Measurements from ENCODE around the gene CGB1. TPM values are rescaled to one million over a fixed set of nuclear protein-coding genes. Genes with fewer than 3 reads are reported as not detected.

The CGB1 gene
- total and polyA plus RNA-seq, 9 of the 15 experiments (the other 6 are each of a cell fraction or from before 2014, with no cell fraction given): not detected

DNA sequence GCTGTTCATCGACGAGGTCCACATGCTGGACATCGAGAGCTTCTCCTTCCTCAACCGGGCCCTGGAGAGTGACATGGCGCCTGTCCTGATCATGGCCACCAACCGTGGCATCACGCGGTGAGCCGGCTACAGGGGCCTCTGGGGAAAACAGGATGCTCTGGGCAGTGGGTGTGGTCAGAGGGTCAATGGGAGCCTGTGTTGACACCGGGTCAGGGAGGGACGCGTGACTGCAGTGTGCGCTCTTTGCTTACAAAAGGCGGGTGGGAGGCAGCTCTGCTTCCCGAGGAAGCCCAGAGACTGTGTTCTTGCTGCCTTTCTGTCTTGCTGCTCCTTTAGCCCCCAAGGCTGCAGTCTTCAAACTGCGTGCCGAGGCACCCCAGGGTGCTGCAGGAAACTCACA is 25.5 kb downstream of the CGB1 start:
- Histone ChIP-seq H3K79me2 (ENCODE audit: control insufficient read depth, insufficient read depth, low read length) (no peaks in the 10 kb centered on the region), H3K9me1 (ENCODE audit: control insufficient read depth, insufficient read depth, low read length) (peaks cover 3% of the 10 kb centered on the region), H3K27ac (ENCODE audit: extremely low read depth, low read depth, low read length) (no peak overlapping the region), H3K4me3 (no peak overlapping the region), H3K4me2 (ENCODE audit: insufficient read depth, low read length) (no peak overlapping the region), H3K9ac (ENCODE audit: insufficient read depth in 1 of 2, low read depth in 2 of 2, low read length in 2 of 2) (no peak overlapping the region), H3K36me3 (ENCODE audit: control insufficient read depth, insufficient read depth, low read length) (peaks cover 84% of the 10 kb centered on the region), H3K4me1 (replicated peaks in 1 of 2; ENCODE audit: control insufficient read depth in 2 of 2, insufficient read depth in 2 of 2, low read length in 2 of 2) (peaks cover 0 to 18% of the 10 kb centered on the region in 2 experiments; a peak in 2 of 5 replicates), H4K20me1 (replicated peaks; ENCODE audit: control insufficient read depth, insufficient read depth, low read length) (0 out of 2 replicates have a peak, but pooled peaks cover 3% of the 10 kb centered on the region), H2AFZ (ENCODE audit: low read depth, low read length) (no peak overlapping the region), H3K9me3 (replicated peaks; ENCODE audit: control insufficient read depth, insufficient read depth, low read depth, low read length) (no peaks in the 10 kb centered on the region), H3K27me3 (ENCODE audit: control insufficient read depth in 2 of 2, insufficient read depth in 2 of 2, low read length in 2 of 2) (no peaks in the 10 kb centered on the region)
- ATAC-seq: no peak
- POLR2A ChIA-PET: no interaction called here
- intact Hi-C loops (cut with micrococcal nuclease) (no loop called here), in situ Hi-C loops (cut with MboI) (no loop called here)
- 87% methylated on average over 15 of the region's 17 CpGs for WGBS (ENCODE audit: insufficient coverage, low coverage, missing lambda C conversion rate)
- no peak for DNase-seq (ENCODE audit: extremely low read depth in 1 of 4, low spot score in 3 of 4)
- no peak for TF ChIP-seq JUND (IDR thresholded peaks at IDR 0.05; ENCODE audit: borderline replicate concordance, low read depth, low read length)
- no peak for TF ChIP-seq JUND (tag; IDR thresholded peaks at IDR 0.05; ENCODE audit: borderline replicate concordance, low read depth, low read length)
- TF ChIP-seq HLTF (IDR thresholded peaks at IDR 0.05): no peak
- TF ChIP-seq, protein P1, sequence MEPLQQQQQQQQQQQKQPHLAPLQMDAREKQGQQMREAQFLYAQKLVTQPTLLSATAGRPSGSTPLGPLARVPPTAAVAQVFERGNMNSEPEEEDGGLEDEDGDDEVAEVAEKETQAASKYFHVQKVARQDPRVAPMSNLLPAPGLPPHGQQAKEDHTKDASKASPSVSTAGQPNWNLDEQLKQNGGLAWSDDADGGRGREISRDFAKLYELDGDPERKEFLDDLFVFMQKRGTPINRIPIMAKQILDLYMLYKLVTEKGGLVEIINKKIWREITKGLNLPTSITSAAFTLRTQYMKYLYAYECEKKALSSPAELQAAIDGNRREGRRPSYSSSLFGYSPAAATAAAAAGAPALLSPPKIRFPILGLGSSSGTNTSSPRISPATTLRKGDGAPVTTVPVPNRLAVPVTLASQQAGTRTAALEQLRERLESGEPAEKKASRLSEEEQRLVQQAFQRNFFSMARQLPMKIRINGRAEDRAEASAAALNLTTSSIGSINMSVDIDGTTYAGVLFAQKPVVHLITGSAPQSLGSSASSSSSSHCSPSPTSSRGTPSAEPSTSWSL (CRISPR knock-in tag; IDR thresholded peaks at IDR 0.05; ENCODE audit: borderline replicate concordance): no peak
- TF ChIP-seq KDM4B (IDR thresholded peaks at IDR 0.05; ENCODE audit: borderline replicate concordance in 2 of 2, low read depth in 1 of 2): no peak
- no peak for TF ChIP-seq RNF2 (IDR thresholded peaks at IDR 0.05)
- TF ChIP-seq JUN (IDR thresholded peaks at IDR 0.05; ENCODE audit: borderline replicate concordance, low read depth, low read length): no peak
- TF ChIP-seq JUN (CRISPR knock-in tag; IDR thresholded peaks at IDR 0.05; ENCODE audit: borderline replicate concordance): no peak
- no peak for TF ChIP-seq NUFIP1 (IDR thresholded peaks at IDR 0.05; ENCODE audit: partially characterized antibody)
- no peak for TF ChIP-seq COPS2 (conservative IDR thresholded peaks at IDR 0.05)
- CTCF ChIA-PET (ENCODE audit: low intra/inter-chr PET ratio): no interaction called here
- FAIRE-seq: no peak
- BruUV-seq (replicated peaks): no TSS peak

Data from K562 (cell line).